Measurements from ENCODE around the gene HCRTR1. TPM values are rescaled to one million over a fixed set of nuclear protein-coding genes. Genes with fewer than 3 reads are reported as not detected.

The HCRTR1 gene
- total and polyA plus RNA-seq, 4 experiments from 2014 or later, result not detected

DNA sequence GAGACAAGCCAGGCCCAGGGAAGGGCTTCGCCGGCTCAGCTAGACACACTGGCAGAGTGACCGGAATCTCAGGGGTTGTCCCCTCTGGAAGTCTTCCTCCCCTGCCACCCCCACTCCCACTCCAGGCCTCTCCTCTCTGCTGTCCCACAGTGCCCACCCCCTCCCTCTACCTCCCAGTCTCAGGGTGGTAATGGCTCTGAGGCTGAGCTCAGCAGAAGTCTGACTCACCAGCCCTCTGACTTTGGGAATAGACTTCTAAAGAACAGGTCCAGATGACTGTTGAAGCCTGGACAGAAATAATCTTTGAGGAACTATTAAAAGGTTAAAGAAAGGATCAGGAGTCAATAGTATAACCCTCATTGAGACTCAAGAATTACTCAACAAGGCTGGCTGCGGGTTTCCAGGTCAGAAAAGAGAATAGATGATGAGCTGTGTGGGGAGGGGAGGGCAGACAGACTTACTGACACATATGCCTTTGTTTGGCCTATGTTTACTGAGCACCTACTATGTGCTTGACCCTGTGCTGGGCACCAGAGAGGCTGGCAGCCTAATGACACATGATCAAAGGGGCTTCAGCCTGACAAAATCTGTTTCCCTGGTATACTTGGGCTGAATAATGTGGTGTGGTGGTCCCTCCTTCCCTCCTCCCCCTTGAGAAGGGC is 8.2 kb downstream of the HCRTR1 start:
- Mint-ChIP-seq H3K4me1 (peaks cover 0 to 6% (median 3%) of the 10 kb centered on the region in 4 donors), H3K27me3 (no peaks in the 10 kb centered on the region), H3K27ac (no peak overlapping the region), H3K36me3 (peaks cover 32 to 46% of the 10 kb centered on the region in 2 donors), H3K9me3 (no peaks in the 10 kb centered on the region), H3K4me3 (no peak overlapping the region)
- no peak overlapping the region for H3K4me3 ChIP-seq (ENCODE audit: low read length in 2 of 2)
- intact Hi-C loops (cut with micrococcal nuclease), result no loop called here
- ChIA-PET POLR2A (ENCODE audit: partially characterized antibody) (interaction anchor here (1.2 kb wide), 1 partner anchor 12 kb away, joined by 3 read pairs; no protein-coding TSS in a partner anchor), CTCF (ENCODE audit: partially characterized antibody) (interaction anchor here (1.1 kb wide), 1 partner anchor 34 kb away, joined by 3 read pairs; no protein-coding TSS in a partner anchor)
- DNase-seq, result peak in 1 of 5 donors; percentile 27
- no peaks in the 10 kb centered on the region for H3K27me3 ChIP-seq (ENCODE audit: insufficient read depth, low read length)
- no peaks in the 10 kb centered on the region for H3K4me1 ChIP-seq (ENCODE audit: insufficient read depth, low read length)
- H3K36me3 ChIP-seq (ENCODE audit: insufficient read depth, low read length), result peaks cover 34% of the 10 kb centered on the region
- no peaks in the 10 kb centered on the region for H3K9me3 ChIP-seq (ENCODE audit: control insufficient read depth in 1 of 2, low read length in 2 of 2)
- H3K27ac ChIP-seq (ENCODE audit: low read depth, low read length), result no peak overlapping the region

DNA sequence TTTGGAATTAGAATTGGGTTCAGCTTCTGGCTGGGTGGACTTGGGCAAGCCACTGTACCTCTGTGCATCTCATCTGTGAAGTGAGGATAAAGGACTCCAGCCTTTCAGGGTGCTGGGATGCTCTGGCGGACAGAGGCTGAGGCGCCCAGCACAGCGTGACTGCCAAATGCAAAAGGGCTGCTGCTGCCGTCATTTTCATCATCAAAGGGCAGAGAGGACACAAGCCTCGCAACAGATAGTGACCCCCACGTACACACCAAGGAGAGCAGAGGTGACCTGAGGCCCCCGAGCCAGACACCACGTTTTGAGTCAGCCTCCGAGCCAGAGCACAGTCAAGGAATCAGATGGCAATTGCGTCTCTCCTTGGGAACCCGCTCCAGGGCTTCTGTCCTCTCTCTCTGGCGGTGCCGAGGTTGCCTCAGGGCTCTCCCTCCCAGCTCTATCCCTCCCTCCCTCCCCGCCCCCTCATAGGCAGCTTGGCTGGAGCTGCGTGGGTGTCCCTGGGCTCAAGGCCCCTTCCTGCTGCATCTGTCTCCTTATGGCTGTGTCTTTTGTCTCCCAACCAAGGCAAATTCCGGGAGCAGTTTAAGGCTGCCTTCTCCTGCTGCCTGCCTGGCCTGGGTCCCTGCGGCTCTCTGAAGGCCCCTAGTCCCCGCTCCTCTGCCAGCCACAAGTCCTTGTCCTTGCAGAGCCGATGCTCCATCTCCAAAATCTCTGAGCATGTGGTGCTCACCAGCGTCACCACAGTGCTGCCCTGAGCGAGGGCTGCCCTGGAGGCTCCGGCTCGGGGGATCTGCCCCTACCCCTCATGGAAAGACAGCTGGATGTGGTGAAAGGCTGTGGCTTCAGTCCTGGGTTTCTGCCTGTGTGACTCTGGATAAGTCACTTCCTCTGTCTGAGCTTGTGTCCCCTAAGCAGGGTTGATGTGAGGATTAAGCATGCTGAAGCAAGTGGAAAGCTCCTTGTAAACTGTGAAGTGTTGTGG is 9.0 kb downstream of the HCRTR1 start:
- Histone ChIP-seq H3K27me3 (ENCODE audit: insufficient read depth, low read length) (no peaks in the 10 kb centered on the region), H3K9me3 (ENCODE audit: control insufficient read depth in 1 of 2, low read length in 2 of 2) (no peaks in the 10 kb centered on the region), H3K4me3 (ENCODE audit: low read length in 2 of 2) (no peak overlapping the region), H3K36me3 (ENCODE audit: insufficient read depth, low read length) (peaks cover 42% of the 10 kb centered on the region), H3K27ac (ENCODE audit: low read depth, low read length) (no peak overlapping the region), H3K4me1 (ENCODE audit: insufficient read depth, low read length) (no peaks in the 10 kb centered on the region)
- CTCF ChIA-PET (ENCODE audit: partially characterized antibody), result interaction anchor here (1.1 kb wide), 1 partner anchor 35 kb away, joined by 3 read pairs; no protein-coding TSS in a partner anchor
- no peak overlapping the region for H3K4me3 Mint-ChIP-seq
- H3K36me3 Mint-ChIP-seq, result peaks cover 36 to 54% of the 10 kb centered on the region in 2 donors
- POLR2A ChIA-PET (ENCODE audit: partially characterized antibody), result interaction anchor here (1.2 kb wide), 1 partner anchor 13 kb away, joined by 3 read pairs; no protein-coding TSS in a partner anchor
- peak overlapping the region in 3 of 7 donors; percentile 48 to 74 (median 58) for H3K27ac Mint-ChIP-seq
- intact Hi-C loops (cut with micrococcal nuclease), result no loop called here
- DNase-seq, result peak in 1 of 5 donors; percentile 7
- peaks cover 0 to 6% (median 3%) of the 10 kb centered on the region in 4 donors for H3K4me1 Mint-ChIP-seq
- H3K27me3 Mint-ChIP-seq, result no peaks in the 10 kb centered on the region
- H3K9me3 Mint-ChIP-seq, result no peaks in the 10 kb centered on the region

DNA sequence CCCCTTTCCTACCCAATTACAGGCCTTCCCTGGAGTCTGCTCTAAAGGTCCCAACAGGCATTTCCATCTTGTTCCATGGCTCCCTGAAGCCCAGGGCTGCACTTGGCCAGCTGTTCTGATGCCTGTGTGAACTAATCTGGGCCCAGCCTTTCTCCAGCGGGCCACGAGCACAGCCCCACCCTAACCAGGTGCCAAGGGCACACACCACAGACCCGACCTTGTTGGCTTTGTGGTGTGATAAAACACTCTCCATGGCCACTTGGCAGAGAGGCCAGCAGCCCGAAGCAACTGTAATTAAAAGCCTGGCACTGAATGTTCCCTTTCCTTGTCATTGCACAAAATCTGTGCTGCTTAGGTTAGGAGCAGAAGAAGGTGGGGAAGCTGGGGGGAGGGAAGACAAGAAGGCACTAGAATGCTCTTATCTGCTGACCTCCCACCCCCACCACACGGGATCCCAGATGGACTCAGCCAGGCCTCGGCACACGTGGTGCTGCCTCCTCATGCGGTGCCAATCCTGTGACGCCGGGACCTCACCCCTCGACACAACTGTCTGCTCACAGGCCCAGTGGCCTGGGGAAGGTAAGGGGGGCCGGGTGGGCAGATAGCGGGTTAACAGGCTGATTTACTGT is 9.9 kb downstream of the HCRTR1 start:
- Mint-ChIP-seq H3K27ac (peak overlapping the region in 1 of 7 donors; percentile 37), H3K4me1 (peaks cover 0 to 6% (median 2%) of the 10 kb centered on the region in 4 donors), H3K4me3 (no peak overlapping the region), H3K9me3 (no peaks in the 10 kb centered on the region), H3K27me3 (no peaks in the 10 kb centered on the region), H3K36me3 (peaks cover 36 to 62% of the 10 kb centered on the region in 2 donors)
- Histone ChIP-seq H3K27me3 (ENCODE audit: insufficient read depth, low read length) (no peaks in the 10 kb centered on the region), H3K27ac (ENCODE audit: low read depth, low read length) (no peak overlapping the region), H3K9me3 (ENCODE audit: control insufficient read depth in 1 of 2, low read length in 2 of 2) (no peaks in the 10 kb centered on the region), H3K4me3 (ENCODE audit: low read length in 2 of 2) (no peak overlapping the region), H3K4me1 (ENCODE audit: insufficient read depth, low read length) (no peaks in the 10 kb centered on the region), H3K36me3 (ENCODE audit: insufficient read depth, low read length) (peaks cover 51% of the 10 kb centered on the region)
- ChIA-PET POLR2A (ENCODE audit: partially characterized antibody) (no interaction called here), CTCF (ENCODE audit: partially characterized antibody) (no interaction called here)
- intact Hi-C loops (cut with micrococcal nuclease), result no loop called here
- peak in 1 of 5 donors; percentile 12 for DNase-seq

DNA sequence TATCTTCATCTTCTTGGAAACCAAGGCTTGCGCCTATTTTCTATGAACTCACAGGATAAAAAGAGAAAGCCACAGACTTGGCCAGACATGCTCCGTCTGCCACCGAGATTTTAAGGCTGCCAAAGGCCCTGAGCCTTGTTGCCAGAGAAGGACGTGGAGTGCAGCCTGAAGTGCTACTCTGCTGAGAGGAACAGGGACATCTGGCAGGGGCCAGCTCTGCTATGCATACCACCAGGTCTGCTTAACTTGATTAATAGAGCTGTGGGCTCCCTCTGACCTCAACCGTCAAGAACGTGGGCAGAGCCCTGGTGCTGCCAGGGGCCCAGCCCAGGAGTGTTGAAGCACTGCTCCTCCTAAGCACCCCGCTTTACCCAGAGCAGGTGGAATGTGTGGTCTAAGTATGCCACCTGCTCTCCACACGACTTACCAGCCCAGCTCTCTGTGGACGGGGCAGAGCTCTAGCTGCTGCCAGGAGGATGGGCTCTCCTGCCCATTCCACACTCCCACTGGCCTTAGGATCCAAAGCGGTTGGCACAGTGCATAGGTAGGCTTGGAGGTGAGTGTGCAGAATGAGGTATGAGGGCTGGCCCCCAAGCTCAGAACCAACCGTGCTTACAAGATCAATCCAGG is 10.6 kb downstream of the HCRTR1 start:
- Histone ChIP-seq H3K9me3 (ENCODE audit: control insufficient read depth in 1 of 2, low read length in 2 of 2) (no peaks in the 10 kb centered on the region), H3K27me3 (ENCODE audit: insufficient read depth, low read length) (no peaks in the 10 kb centered on the region), H3K27ac (ENCODE audit: low read depth, low read length) (no peak overlapping the region), H3K36me3 (ENCODE audit: insufficient read depth, low read length) (peaks cover 58% of the 10 kb centered on the region), H3K4me1 (ENCODE audit: insufficient read depth, low read length) (no peaks in the 10 kb centered on the region), H3K4me3 (ENCODE audit: low read length in 2 of 2) (no peak overlapping the region)
- Mint-ChIP-seq H3K36me3 (peaks cover 36 to 68% of the 10 kb centered on the region in 2 donors), H3K27me3 (no peaks in the 10 kb centered on the region), H3K9me3 (no peaks in the 10 kb centered on the region), H3K4me1 (peaks cover 0 to 6% (median 2%) of the 10 kb centered on the region in 4 donors), H3K27ac (peak overlapping the region in 1 of 7 donors; percentile 16), H3K4me3 (no peak overlapping the region)
- intact Hi-C loops (cut with micrococcal nuclease), result no loop called here
- peak in 1 of 5 donors; percentile 9 for DNase-seq
- ChIA-PET CTCF (ENCODE audit: partially characterized antibody) (no interaction called here), POLR2A (ENCODE audit: partially characterized antibody) (no interaction called here)

DNA sequence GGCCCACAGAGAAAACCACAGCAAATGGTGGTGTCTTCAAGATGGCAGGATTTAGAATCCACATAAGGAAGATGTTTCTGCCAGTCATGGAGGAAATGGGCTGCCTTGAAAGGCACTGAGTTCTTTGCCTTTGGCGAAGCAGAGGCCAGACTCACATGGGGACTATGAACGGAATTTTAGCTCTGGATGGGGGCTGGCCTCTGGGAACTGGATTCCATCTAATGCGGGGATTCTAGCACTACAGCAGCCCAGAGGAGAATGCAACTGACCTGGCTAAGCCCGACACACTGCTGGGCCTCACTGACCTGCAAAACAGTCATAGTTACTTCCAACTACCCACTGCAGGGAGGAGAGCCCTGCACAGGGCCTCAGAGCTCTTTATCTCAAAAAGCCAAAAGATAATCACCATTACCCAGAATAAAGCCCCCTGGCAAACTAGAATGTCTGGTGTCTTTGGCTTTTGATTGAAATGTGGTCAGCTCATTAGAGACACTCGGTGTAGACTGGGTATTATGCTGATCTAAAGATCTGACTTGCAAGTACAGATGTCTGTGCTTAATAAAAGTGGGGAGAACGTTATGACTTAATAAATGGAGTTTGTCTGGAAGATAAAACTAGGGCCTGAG is 11.6 kb downstream of the HCRTR1 start:
- Mint-ChIP-seq H3K36me3 (peaks cover 40 to 71% of the 10 kb centered on the region in 2 donors), H3K4me3 (no peak overlapping the region), H3K27me3 (no peaks in the 10 kb centered on the region), H3K9me3 (no peaks in the 10 kb centered on the region), H3K27ac (no peak overlapping the region), H3K4me1 (peaks cover 0 to 2% (median 1%) of the 10 kb centered on the region in 4 donors)
- no peak for DNase-seq
- ChIA-PET POLR2A (ENCODE audit: partially characterized antibody) (interaction anchor here (1.0 kb wide), 1 partner anchor 12 kb away, joined by 4 read pairs; the partner anchor contains the start of gene HCRTR1), CTCF (ENCODE audit: partially characterized antibody) (interaction anchor here (0.8 to 1.2 kb wide), 2 partner anchors 11 to 13 kb away, joined by 3 to 6 read pairs; no protein-coding TSS in a partner anchor)
- Histone ChIP-seq H3K9me3 (ENCODE audit: control insufficient read depth in 1 of 2, low read length in 2 of 2) (no peaks in the 10 kb centered on the region), H3K27me3 (ENCODE audit: insufficient read depth, low read length) (no peaks in the 10 kb centered on the region), H3K27ac (ENCODE audit: low read depth, low read length) (no peak overlapping the region), H3K4me3 (ENCODE audit: low read length in 2 of 2) (no peak overlapping the region), H3K4me1 (ENCODE audit: insufficient read depth, low read length) (no peaks in the 10 kb centered on the region), H3K36me3 (ENCODE audit: insufficient read depth, low read length) (peaks cover 62% of the 10 kb centered on the region)
- intact Hi-C loops (cut with micrococcal nuclease), result no loop called here

DNA sequence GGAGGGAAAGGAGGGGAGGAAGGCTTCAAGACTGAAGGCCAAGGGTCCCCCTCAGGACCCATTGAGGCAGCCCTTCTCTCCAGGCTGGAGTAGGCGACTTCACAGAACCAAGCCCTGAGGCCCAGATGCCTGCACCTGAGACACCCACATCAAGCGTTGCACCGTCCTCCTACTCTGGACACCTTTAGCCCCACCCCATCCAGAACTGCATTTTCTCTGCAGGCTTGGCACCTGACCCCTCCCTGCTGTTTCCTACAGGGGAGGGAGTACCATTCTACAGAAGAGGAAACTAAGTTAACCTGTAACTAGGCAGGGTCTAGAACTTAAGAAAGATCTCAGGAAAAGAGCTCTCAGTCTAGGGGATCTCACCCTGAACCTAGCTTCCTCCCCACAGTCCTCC is 15.2 kb downstream of the HCRTR1 start:
- POLR2A ChIA-PET (ENCODE audit: partially characterized antibody), result no interaction called here
- no peaks in the 10 kb centered on the region for H3K4me1 ChIP-seq (ENCODE audit: insufficient read depth, low read length)
- no peaks in the 10 kb centered on the region for H3K27me3 ChIP-seq (ENCODE audit: insufficient read depth, low read length)
- H3K36me3 ChIP-seq (ENCODE audit: insufficient read depth, low read length), result peaks cover 74% of the 10 kb centered on the region
- H3K9me3 Mint-ChIP-seq, result peaks cover 0 to 1% (median 0%) of the 10 kb centered on the region in 8 donors
- H3K9me3 ChIP-seq (ENCODE audit: control insufficient read depth in 1 of 2, low read length in 2 of 2), result no peaks in the 10 kb centered on the region
- peak in 1 of 5 donors; percentile 1 for DNase-seq
- peaks cover 0 to 16% (median 11%) of the 10 kb centered on the region in 4 donors for H3K4me1 Mint-ChIP-seq
- no peak overlapping the region for H3K4me3 ChIP-seq (ENCODE audit: low read length in 2 of 2)
- no peak overlapping the region for H3K27ac ChIP-seq (ENCODE audit: low read depth, low read length)
- CTCF ChIA-PET (ENCODE audit: partially characterized antibody), result interaction anchor here (0.9 kb wide), 1 partner anchor 12 kb away, joined by 3 read pairs; the partner anchor contains the start of gene PEF1
- H3K27ac Mint-ChIP-seq, result peak overlapping the region in 1 of 7 donors; percentile 30
- no peaks in the 10 kb centered on the region for H3K27me3 Mint-ChIP-seq
- H3K4me3 Mint-ChIP-seq, result no peak overlapping the region
- intact Hi-C loops (cut with micrococcal nuclease), result no loop called here
- peaks cover 47 to 80% of the 10 kb centered on the region in 2 donors for H3K36me3 Mint-ChIP-seq
